KOPT-K1 (cell line): ENCODE measurements around the gene SAP30L.

Source experiments
- H3K27ac ChIP-seq: fragments of 200-600 bp; sonication (generic); 2 replicates; pipeline ENCODE4 v1.5.1; 2016; ENCODE audit warnings: antibody characterized with exemption, mild to moderate bottlenecking, low read depth, low read length; ENCODE audit not compliant: poor library complexity, severe bottlenecking
- H3K36me3 ChIP-seq: fragments of 200-600 bp; sonication (generic); 2 replicates; pipeline ENCODE4 v1.5.1; 2017; ENCODE audit warnings: antibody characterized with exemption, mild to moderate bottlenecking, low read length, moderate library complexity; ENCODE audit not compliant: insufficient read depth
- H3K9me3 ChIP-seq: fragments of 200-600 bp; sonication (generic); 2 replicates; pipeline ENCODE4 v1.5.1; 2017; ENCODE audit warnings: antibody characterized with exemption, low read length, mild to moderate bottlenecking; ENCODE audit not compliant: insufficient read depth, poor library complexity, severe bottlenecking

SAP30L gene

GRCh38 chr5:154466147-154466546 is 20.4 kb downstream of the SAP30L start:
- H3K27ac ChIP-seq, result no peak overlapping the region

GRCh38 chr5:154466671-154467070 is 20.9 kb downstream of the SAP30L start:
- Histone ChIP-seq H3K36me3 (no peaks in the 10 kb centered on the region), H3K9me3 (no peaks in the 10 kb centered on the region), H3K27ac (no peak overlapping the region)

More at GRCh38 chr5:154466147-154466546, 20.4 kb downstream of the SAP30L start:
- Histone ChIP-seq H3K9me3 (no peaks in the 10 kb centered on the region), H3K36me3 (no peaks in the 10 kb centered on the region)

- Histone ChIP-seq H3K36me3 (no peaks in the 10 kb centered on the region), H3K27ac (no peak overlapping the region), H3K9me3 (no peaks in the 10 kb centered on the region)
Measured at GRCh38 chr5:154467655-154468354, 22.0 kb downstream of the SAP30L start.

GRCh38 chr5:154470137-154470536 is 24.3 kb downstream of the SAP30L start:
- H3K9me3 ChIP-seq, result no peaks in the 10 kb centered on the region
- no peak overlapping the region for H3K27ac ChIP-seq
- H3K36me3 ChIP-seq, result no peaks in the 10 kb centered on the region

- H3K27ac ChIP-seq, result no peak overlapping the region
- no peaks in the 10 kb centered on the region for H3K9me3 ChIP-seq
- no peaks in the 10 kb centered on the region for H3K36me3 ChIP-seq
Measured at GRCh38 chr5:154470947-154471870, 25.4 kb downstream of the SAP30L start.

- H3K27ac ChIP-seq, result no peak overlapping the region
- no peaks in the 10 kb centered on the region for H3K36me3 ChIP-seq
Measured at GRCh38 chr5:154472871-154473580, 27.2 kb downstream of the SAP30L start.

GRCh38 chr5:154473581-154474283 is 27.9 kb downstream of the SAP30L start:
- Histone ChIP-seq H3K36me3 (no peaks in the 10 kb centered on the region), H3K27ac (no peak overlapping the region)

More at GRCh38 chr5:154472871-154473580, 27.2 kb downstream of the SAP30L start:
- peaks cover 5% of the 10 kb centered on the region for H3K9me3 ChIP-seq

GRCh38 chr5:154474396-154475334 is 28.9 kb downstream of the SAP30L start:
- Histone ChIP-seq H3K36me3 (no peaks in the 10 kb centered on the region), H3K27ac (no peak overlapping the region), H3K9me3 (peaks cover 6% of the 10 kb centered on the region)

More at GRCh38 chr5:154473581-154474283, 27.9 kb downstream of the SAP30L start:
- peaks cover 5% of the 10 kb centered on the region for H3K9me3 ChIP-seq

- peaks cover 11% of the 10 kb centered on the region for H3K9me3 ChIP-seq
- H3K36me3 ChIP-seq, result no peaks in the 10 kb centered on the region
- H3K27ac ChIP-seq, result no peak overlapping the region
Measured at GRCh38 chr5:154475591-154476353, 30.0 kb downstream of the SAP30L start.

- H3K9me3 ChIP-seq, result peaks cover 11% of the 10 kb centered on the region
- H3K36me3 ChIP-seq, result no peaks in the 10 kb centered on the region
- H3K27ac ChIP-seq, result no peak overlapping the region
Measured at GRCh38 chr5:154476354-154477205, 30.8 kb downstream of the SAP30L start.

GRCh38 chr5:154477382-154478223 is 31.8 kb downstream of the SAP30L start:
- no peaks in the 10 kb centered on the region for H3K36me3 ChIP-seq
- H3K9me3 ChIP-seq, result peaks cover 11% of the 10 kb centered on the region
- H3K27ac ChIP-seq, result no peak overlapping the region

- H3K9me3 ChIP-seq, result peaks cover 12% of the 10 kb centered on the region
- no peak within 1 kb of the TSS for H3K27ac ChIP-seq
- no peaks in the 10 kb centered on the region for H3K36me3 ChIP-seq
Measured at GRCh38 chr5:154478224-154478565, 32.4 kb downstream of the SAP30L start, which contains the start of gene HAND1. Gene HAND1, minus strand, starts transcription at chr5:154478227. Its CDS starts 219 bp downstream, at chr5:154478008.
